Caki2 (cell line): ENCODE data around the gene IFNAR1. TPM values are rescaled to one million over a fixed set of nuclear protein-coding genes. Genes with fewer than 3 reads are reported as not detected.

Experiments used
- DNase-seq: peaks from one replicate; pipeline ENCODE4 v3.0.0-alpha.2; 2015; ENCODE audit warnings: low read depth
- in situ Hi-C: cut with HindIII; loops from 2 replicates; pipeline ENCODE4 v1.10.0; 2016; ENCODE audit warnings: low sequenced_read_pairs, low pct_unique_long_range_greater_than_20kb, mixed read lengths
- total RNA-seq: library from RNA; depleted of rRNA; stranded (reverse); fragments of >200 nt; shearing (Covaris generic); gene quantifications from 2 replicates; pipeline ENCODE4 v1.2.3, GENCODE V29; 2014; ENCODE audit warnings: low replicate concordance

Gene IFNAR1
- total RNA-seq, 1 experiment from 2014 or later, result 4.4 TPM

DNA sequence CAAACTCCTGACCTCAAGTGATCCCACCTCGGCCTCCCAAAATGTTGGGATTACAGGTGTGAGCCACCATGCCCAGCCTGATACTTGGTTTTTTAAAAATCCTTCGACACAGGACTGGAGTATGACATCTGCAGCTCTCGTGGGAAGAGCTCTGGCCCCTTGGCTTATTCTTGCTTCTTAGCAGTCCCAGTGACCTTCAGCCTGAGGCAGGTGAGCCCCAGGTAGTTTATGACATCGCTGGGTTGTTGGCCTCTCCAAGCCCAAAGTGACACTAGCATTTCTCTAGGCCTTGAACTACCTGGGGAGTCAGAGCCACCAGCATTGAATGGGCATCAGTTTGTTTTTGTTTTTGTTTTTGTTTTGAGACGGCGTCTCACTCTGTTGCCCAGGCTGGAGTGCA is 62.5 kb downstream of the IFNAR1 start:
- DNase-seq, result no peak
- in situ Hi-C loops, result no loop called here

- in situ Hi-C loops, result no loop called here
- DNase-seq, result no peak
These were observed 63.4 kb downstream of the IFNAR1 start for GRCh38 chr21:33388188-33388587.

GRCh38 chr21:33390479-33390878 is 65.7 kb downstream of the IFNAR1 start:
- DNase-seq, result no peak
- in situ Hi-C loops, result no loop called here

DNA sequence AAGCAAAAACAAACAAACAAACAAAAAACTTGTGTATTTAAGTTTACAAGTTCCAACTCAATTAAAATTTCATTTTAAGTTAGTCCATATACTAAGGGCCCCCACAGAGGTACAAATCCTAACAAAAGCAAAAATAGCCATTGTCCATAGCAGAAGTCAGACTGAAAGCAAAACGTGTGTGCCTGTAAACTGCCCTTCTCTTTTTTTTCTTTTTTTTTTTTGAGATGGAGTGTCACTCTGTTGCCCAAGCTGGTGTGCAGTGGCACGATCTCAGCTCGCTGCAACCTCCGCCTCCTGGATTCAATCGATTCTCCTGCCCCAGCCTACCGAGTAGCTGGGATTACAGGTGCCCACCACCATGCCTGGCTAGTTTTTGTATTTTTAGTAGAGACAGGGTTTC is 66.9 kb downstream of the IFNAR1 start:
- no peak for DNase-seq
- in situ Hi-C loops, result no loop called here

GRCh38 chr21:33392284-33392985 is 67.7 kb downstream of the IFNAR1 start:
- no peak for DNase-seq
- in situ Hi-C loops, result no loop called here

DNA sequence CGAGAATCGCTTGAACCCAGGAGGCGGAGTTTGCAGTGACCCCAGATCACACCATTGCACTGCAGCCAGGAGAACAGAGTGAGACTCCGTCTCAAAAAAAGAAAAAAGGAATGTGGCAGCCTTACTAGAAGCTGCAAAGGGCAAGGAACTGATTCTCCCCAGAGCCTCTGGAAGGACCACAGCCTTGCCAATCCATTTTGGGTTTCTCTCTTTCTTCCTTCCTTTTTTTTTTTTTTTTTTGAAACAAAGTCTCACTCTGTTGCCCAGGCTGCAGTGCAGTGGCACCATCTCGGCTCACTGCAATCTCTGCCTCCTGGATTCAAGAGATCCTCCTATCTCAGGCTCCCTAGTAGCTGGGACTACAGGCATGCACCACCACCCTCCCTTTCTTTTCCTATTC is 68.6 kb downstream of the IFNAR1 start:
- no peak for DNase-seq
- in situ Hi-C loops, result no loop called here

DNA sequence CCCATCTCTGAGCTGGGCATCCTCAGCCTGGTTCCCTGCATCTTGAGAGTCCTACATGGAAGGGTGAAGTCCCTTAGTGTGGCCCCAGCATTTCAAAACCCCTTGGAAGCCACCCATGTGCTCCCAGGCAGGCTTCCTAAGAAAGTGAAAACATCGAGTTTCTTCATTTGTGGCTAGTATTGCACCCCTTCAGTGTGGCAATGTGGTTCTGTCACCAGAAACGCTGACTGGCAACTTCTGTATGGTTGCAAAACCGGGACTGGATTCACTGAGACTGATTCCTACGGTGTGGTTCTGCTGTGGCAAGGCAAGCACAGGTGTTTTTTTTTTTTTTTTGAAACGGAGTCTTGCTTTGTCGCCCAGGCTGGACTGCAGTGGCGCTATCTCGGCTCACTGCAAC is 69.5 kb downstream of the IFNAR1 start:
- in situ Hi-C loops, result no loop called here
- DNase-seq, result no peak

GRCh38 chr21:33395891-33396331 is 71.1 kb downstream of the IFNAR1 start:
- in situ Hi-C loops, result no loop called here
- DNase-seq, result no peak

GRCh38 chr21:33396436-33396835 is 71.7 kb downstream of the IFNAR1 start:
- no peak for DNase-seq
- in situ Hi-C loops, result no loop called here

- in situ Hi-C loops, result no loop called here
- DNase-seq, result no peak
These were observed 72.2 kb downstream of the IFNAR1 start for GRCh38 chr21:33396951-33397350.

GRCh38 chr21:33397717-33398116 is 72.9 kb downstream of the IFNAR1 start:
- DNase-seq, result no peak
- in situ Hi-C loops, result no loop called here

DNA sequence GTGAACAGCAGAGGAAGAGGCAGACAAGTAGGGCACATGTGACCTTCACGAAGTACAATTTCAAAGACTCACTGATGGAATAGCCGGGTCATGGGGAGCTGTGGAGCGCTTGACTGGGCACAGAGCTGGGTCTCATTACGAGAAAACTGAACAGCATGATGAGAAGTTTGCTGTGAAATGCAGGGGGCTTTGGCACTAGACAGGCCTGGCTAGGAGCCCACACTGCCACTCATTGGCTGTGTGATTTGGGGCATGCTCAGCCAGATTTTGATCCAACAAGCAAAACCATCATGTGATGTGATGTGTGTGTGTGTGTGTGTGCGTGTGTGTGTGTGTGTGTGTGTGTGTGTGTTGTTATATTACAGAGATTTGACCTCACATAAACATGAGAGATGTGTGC is 73.6 kb downstream of the IFNAR1 start:
- no peak for DNase-seq
- in situ Hi-C loops, result no loop called here

DNA sequence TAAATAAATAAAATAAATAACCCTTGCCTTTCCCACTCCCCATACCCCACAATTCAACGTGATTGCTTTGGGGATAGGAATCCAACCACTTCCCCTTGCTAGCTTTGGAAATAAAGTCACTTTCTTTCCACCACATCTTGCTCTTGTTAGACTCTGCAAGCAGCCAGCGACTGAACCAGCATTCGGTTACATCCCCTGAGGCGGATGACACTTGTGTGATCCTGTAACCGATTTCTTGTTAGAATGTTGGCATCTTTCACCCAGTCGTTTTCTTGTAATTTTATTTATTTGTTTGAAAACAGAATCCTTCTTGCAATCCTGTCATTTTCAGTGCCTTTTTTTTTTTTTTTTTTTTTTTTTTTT is 76.8 kb downstream of the IFNAR1 start:
- no peak for DNase-seq
- in situ Hi-C loops, result no loop called here

DNA sequence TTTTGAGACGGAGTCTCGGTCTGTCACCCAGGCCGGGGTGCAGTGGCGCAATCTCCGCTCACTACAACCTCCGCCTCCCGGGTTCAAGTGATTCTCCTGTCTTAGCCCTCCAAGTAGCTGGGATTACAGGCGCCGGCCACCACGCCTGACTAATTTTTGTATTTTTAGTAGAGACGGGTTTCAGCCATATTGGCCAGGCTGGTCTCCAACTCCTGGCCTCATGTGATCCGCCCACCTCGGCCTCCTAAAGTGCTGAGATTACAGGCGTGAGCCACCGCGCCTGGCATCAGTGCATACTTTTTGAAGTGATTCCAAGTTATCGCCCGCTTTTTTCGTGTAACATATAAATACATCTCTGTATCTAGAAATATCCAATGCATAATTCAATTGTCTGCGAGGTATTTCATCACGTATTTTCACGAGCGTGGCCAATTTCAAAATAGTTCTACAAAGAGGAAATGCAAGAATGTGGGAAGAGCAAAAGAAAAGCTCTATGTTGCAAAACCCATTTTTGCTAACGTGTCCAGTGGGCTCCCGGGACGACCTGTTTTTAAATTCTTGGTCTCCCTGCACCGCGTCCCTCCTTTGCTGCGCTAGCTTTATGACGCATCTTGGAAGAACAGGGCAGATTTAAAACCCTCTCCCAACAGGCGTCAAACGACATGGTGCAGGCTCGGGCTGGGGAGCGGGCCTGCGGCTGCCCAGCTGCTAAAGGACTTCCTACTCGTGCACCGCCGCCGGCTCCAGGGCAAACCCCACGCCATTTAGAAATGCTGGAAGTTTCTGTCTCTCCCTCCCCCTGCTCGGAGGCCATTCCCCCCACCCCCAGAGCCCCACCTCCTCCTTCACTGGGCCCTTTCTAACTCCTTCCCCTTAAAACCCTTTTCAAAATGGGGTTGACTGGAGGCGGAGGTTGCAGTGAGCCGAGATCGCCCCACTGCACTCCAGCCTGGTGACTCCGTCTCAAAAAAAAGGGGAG is 77.5 kb downstream of the IFNAR1 start:
- in situ Hi-C loops, result no loop called here
- no peak for DNase-seq

DNA sequence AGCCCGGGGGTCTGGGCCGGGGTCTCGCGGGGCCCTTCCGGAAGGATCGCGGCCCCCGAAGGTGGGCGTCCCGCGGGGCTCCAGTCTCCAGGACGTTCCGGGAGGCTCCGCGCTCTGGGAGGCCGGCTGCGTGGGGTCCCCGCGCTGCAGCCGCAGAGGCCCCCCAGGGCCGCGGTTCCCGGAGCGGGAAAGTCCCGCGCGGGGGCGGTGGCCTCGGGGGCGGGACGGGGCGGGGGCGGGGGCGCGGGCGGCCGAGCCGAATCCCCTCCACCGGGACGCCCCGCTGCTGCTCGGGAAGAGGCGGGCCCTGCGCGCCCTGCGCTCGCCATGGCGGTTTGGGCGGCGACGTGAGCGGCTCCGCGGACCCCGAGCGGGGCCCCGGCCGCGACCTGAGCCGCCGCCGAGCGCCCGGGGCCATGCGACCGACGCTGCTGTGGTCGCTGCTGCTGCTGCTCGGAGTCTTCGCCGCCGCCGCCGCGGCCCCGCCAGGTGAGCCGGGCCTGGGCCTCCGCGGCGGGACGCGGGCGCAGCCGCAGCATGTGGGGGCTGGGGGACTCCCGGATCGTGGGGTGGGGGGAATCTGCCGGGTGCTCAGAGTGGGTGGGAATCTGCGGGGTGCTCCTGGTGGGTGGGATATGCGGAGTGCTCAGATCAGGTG is 78.5 kb downstream of the IFNAR1 start, which contains the start of gene IFNGR2:
IFNGR2 (plus strand) TSS at position 286 of the 658 bp plus-strand sequence; CDS start at position 417, 131 bp downstream.
- in situ Hi-C loops, result no loop called here
- DNase-seq, result no peak

GRCh38 chr21:33403786-33404585 is 79.2 kb downstream of the IFNAR1 start:
- peak; percentile 75 for DNase-seq
- in situ Hi-C loops, result no loop called here

DNA sequence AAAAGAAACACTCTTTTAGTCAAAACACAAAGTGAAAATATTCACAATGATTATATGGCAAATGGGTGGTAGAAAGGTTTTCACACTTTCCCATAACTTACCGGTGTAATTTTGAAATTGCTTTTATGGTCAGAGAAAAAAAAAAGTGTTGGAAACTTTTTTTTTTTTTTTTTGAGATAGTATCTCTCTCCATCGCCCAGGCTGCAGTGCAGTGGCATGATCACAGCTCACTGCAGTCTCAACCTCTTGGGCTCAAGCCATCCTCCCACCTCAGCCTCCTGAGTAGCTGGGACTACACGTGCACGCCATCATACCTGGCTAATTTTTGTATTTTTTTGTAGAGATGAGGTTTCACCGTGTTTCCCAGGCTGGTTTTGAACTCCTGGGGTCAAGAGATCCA is 81.7 kb downstream of the IFNAR1 start:
- in situ Hi-C loops, result no loop called here
- DNase-seq, result no peak
